RWPE1 (cell line): Measurements from ENCODE around the gene SEC61G.
A peak's percentile ranks its signal among the peaks of the same experiment; 100 is the strongest.

Experiments
- CTCF ChIA-PET: fragments of 350-600 bp; sonication (Branson Sonifier 250); formaldehyde crosslinking; extraction: SDS; loops from one replicate; lab custom pipeline; 2021; lab: Yijun Ruan, JAX
- POLR2A ChIA-PET: fragments of 400-600 bp; formaldehyde crosslinking; extraction: SDS; loops from one replicate; lab custom pipeline; 2020; ENCODE audit warnings: antibody characterized with exemption; ENCODE audit not compliant: low non-redundant PET; lab: Yijun Ruan, JAX
- DNase-seq: peaks from one replicate; pipeline ENCODE4 v3.0.0; 2012; ENCODE audit warnings: low spot score
- H3K27ac ChIP-seq: fragments of 450-650 bp; 2 replicates; pipeline ENCODE4 v1.5.1; 2017
- TF ChIP-seq, protein P1 (sequence below): fragments of 450-650 bp; conservative IDR thresholded peaks from 2 replicates; pipeline ENCODE4 v1.5.1; 2017; ENCODE audit warnings: low read depth, mild to moderate bottlenecking

SEC61G gene

GRCh38 chr7:54758702-54759592 lies at the start of gene SEC61G:
Gene SEC61G, minus strand, starts transcription at chr7:54759211. Its CDS starts 1,623 bp downstream, at chr7:54757588.
- TF ChIP-seq, protein P1, sequence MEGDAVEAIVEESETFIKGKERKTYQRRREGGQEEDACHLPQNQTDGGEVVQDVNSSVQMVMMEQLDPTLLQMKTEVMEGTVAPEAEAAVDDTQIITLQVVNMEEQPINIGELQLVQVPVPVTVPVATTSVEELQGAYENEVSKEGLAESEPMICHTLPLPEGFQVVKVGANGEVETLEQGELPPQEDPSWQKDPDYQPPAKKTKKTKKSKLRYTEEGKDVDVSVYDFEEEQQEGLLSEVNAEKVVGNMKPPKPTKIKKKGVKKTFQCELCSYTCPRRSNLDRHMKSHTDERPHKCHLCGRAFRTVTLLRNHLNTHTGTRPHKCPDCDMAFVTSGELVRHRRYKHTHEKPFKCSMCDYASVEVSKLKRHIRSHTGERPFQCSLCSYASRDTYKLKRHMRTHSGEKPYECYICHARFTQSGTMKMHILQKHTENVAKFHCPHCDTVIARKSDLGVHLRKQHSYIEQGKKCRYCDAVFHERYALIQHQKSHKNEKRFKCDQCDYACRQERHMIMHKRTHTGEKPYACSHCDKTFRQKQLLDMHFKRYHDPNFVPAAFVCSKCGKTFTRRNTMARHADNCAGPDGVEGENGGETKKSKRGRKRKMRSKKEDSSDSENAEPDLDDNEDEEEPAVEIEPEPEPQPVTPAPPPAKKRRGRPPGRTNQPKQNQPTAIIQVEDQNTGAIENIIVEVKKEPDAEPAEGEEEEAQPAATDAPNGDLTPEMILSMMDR = no peak
- ChIA-PET POLR2A (interaction anchor here (0.6 to 1.6 kb wide), 3 partner anchors 16 to 496 kb away, joined by 3 to 6 read pairs (median 3); no protein-coding TSS in a partner anchor), CTCF (interaction anchor here (0.5 to 1.2 kb wide), 3 partner anchors 7 to 496 kb away, joined by 3 to 9 read pairs (median 3); no protein-coding TSS in a partner anchor)
- DNase-seq = peak; percentile 96
- H3K27ac ChIP-seq = peak within 1 kb of the TSS; percentile 79

DNA sequence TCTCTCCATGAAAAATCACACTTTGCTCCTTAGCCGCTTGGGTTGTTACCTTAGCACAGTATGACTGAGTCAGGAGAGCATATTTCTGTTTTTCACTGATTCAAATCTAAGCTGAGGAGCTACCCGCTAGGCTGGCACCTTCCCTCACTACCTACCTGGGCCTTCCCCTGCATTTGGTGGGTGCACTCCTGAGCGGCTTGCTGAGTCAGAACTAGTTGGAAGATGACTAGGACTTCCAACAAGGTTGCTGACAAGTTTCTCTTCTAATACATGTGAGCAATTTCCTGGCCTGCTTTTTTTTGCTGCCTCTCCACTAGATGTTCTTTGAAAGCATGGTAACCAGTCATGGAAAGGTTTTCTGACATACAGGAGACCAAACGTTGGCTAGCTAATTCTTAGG lies 43.8 kb upstream of the SEC61G start:
- TF ChIP-seq, protein P1 = no peak
- ChIA-PET CTCF (interaction anchor here (1.4 kb wide), 1 partner anchor 452 kb away, joined by 3 read pairs; no protein-coding TSS in a partner anchor), POLR2A (no interaction called here)
- H3K27ac ChIP-seq = no peak overlapping the region
- peak; percentile 56 for DNase-seq

DNA sequence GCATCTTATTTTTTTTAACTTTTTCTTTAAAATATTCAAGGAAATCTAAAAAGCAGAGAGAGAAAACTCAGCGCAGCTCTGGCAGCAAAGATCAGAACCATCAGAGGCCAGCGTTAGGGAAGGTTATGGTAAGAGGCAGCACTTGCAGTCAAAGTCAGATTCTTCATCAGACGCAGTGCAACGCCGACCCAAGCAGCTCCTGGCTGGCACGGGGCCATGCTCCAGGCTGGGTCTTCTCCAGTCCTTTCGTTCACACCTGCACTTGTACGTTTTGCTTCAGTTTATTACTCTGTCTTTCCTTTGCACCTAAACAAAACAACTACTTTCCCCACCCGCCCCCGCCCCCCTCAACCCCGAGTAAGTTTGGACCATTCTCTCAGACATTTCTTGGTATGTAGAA lies 43.1 kb upstream of the SEC61G start:
- no peak overlapping the region for H3K27ac ChIP-seq
- DNase-seq = no peak
- TF ChIP-seq, protein P1 = no peak
- CTCF ChIA-PET = no interaction called here
- POLR2A ChIA-PET = no interaction called here

DNA sequence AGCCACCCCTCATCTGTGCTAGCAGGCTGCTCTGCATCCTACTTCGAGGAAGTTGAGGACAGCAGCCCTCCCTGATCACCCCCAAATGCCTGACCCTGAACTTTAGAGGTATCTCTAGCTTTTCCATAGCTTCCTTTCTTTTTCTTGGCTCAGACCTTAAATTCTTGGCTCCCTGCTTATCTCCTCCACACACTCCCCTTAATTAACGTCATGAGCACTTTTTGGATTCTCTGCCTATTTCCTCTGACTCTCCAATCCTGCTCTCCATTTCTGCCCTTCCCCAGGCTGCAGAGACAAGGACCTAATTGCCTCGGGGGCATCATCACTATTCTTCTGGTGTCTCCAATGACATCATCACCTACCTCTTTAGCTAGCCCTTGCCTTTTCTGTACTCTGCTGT lies 40.8 kb upstream of the SEC61G start:
- CTCF ChIA-PET = interaction anchor here (0.5 kb wide), 1 partner anchor 219 kb away, joined by 3 read pairs; the partner anchor contains the start of gene EGFR
- no peak for DNase-seq

GRCh38 chr7:54798530-54798929 lies 39.5 kb upstream of the SEC61G start:
- ChIA-PET POLR2A (no interaction called here), CTCF (interaction anchor here (0.6 kb wide), 2 partner anchors 20 to 457 kb away, joined by 3 to 4 read pairs; no protein-coding TSS in a partner anchor)
- TF ChIP-seq, protein P1 = no peak
- peak; percentile 21 for DNase-seq
- peak overlapping the region; percentile 77 for H3K27ac ChIP-seq

More for the DNA sequence above, 40.8 kb upstream of the SEC61G start:
- H3K27ac ChIP-seq = peak overlapping the region; percentile 77; the same call in 1 of the 2 replicates
- TF ChIP-seq, protein P1 = no peak
- POLR2A ChIA-PET = no interaction called here

GRCh38 chr7:54796853-54797252 lies 37.8 kb upstream of the SEC61G start:
- POLR2A ChIA-PET = interaction anchor here (0.6 kb wide), 1 partner anchor 345 kb away, joined by 3 read pairs; no protein-coding TSS in a partner anchor
- H3K27ac ChIP-seq = no peak overlapping the region
- CTCF ChIA-PET = interaction anchor here (0.6 to 1.7 kb wide), 2 partner anchors 8 to 149 kb away, joined by 3 to 5 read pairs; no protein-coding TSS in a partner anchor
- TF ChIP-seq, protein P1 = no peak
- DNase-seq = no peak
